ENCODE results near the gene PIM2. TPM values are rescaled to one million over a fixed set of nuclear protein-coding genes. Genes with fewer than 3 reads are reported as not detected.

Gene PIM2
- total RNA-seq, 4 donors from 2014 or later, result 4.7 to 7.4 (median 7.0) TPM

DNA sequence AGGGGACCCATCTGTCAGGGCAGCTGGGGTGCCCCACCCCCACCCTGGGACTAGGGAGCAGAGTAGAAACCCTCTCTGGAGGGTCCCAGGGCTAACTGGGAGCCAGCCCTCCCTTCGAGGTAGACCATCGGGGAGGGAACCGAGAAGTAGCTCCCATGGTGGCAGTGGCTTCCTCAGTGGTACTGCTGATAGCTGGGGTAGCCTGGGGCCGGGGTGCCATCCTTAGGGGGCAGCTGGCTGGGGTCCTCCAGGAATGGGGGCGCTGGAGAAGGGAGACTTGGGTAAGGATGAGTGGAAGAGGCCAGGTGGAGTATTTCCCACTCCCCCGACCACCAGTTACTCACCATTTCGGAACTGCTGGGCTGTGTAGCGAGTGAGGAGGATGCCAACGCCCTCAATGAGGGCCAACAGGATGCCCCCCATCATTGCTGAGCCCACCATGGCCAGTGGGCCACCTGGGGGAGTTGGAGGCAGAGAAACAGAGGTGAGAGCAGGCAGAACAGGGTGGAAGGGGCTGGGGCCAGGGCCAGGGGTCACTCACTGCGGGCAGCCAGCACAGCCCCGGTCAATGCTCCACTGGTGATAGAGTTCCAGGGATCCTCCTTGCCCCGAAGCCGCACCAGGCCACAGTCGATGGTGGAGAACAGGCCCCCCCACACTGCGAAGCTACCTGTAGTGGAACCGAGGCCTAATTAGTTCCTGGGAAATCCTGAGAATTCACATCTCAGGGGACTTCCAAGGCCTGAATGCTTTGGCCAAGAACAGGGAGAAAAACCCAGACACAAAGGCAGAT lies 25.1 kb downstream of the PIM2 start:
- Histone ChIP-seq H3K4me1 (peaks cover 0 to 34% (median 0%) of the 10 kb centered on the region in 3 donors), H3K27ac (no peak overlapping the region), H3K36me3 (peaks cover 0 to 17% of the 10 kb centered on the region in 2 donors), H3K9me3 (no peaks in the 10 kb centered on the region), H3K27me3 (no peaks in the 10 kb centered on the region), H3K4me3 (no peak overlapping the region)
- WGBS, 2 donors (ENCODE audit: low coverage in 1 of 2), result 100% methylated on average over 3 of the region's 16 CpGs; no CpG with 5 or more reads in 1 of the 2 donors
- ATAC-seq, result no peak
- no peak for TF ChIP-seq POLR2AphosphoS5 (IDR thresholded peaks at IDR 0.05)
- no peak for TF ChIP-seq POLR2A (IDR thresholded peaks at IDR 0.05)
- TF ChIP-seq, protein P1, sequence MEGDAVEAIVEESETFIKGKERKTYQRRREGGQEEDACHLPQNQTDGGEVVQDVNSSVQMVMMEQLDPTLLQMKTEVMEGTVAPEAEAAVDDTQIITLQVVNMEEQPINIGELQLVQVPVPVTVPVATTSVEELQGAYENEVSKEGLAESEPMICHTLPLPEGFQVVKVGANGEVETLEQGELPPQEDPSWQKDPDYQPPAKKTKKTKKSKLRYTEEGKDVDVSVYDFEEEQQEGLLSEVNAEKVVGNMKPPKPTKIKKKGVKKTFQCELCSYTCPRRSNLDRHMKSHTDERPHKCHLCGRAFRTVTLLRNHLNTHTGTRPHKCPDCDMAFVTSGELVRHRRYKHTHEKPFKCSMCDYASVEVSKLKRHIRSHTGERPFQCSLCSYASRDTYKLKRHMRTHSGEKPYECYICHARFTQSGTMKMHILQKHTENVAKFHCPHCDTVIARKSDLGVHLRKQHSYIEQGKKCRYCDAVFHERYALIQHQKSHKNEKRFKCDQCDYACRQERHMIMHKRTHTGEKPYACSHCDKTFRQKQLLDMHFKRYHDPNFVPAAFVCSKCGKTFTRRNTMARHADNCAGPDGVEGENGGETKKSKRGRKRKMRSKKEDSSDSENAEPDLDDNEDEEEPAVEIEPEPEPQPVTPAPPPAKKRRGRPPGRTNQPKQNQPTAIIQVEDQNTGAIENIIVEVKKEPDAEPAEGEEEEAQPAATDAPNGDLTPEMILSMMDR (IDR thresholded peaks at IDR 0.05), result no peak
- no peak for TF ChIP-seq EP300 (IDR thresholded peaks at IDR 0.05)

DNA sequence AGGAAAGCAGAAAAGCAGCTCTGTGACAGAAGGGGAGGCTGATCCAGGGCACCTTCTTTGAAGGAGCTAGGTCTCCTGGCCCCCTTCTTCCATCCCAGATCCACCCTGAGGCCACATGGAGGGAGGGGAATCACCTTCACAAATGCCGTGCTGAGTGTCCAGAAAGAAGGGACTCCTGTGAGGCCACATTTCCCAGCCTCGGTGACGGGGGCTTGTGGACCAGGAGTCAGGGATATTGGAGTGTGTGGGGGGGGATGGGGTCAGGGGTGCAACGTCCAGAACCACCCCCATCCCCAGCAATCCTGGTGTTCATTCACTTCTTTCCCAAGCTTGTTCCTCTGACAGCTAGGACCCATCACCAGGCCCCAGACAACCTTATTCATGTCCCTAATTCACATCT lies 25.9 kb downstream of the PIM2 start:
- TF ChIP-seq, protein P1 (IDR thresholded peaks at IDR 0.05), result no peak
- no peak for TF ChIP-seq EP300 (IDR thresholded peaks at IDR 0.05)
- no peak for TF ChIP-seq POLR2AphosphoS5 (IDR thresholded peaks at IDR 0.05)
- Histone ChIP-seq H3K4me3 (no peak overlapping the region), H3K27ac (no peak overlapping the region), H3K27me3 (no peaks in the 10 kb centered on the region), H3K36me3 (peaks cover 0 to 17% of the 10 kb centered on the region in 2 donors), H3K4me1 (peaks cover 0 to 29% (median 0%) of the 10 kb centered on the region in 3 donors), H3K9me3 (no peaks in the 10 kb centered on the region)
- no peak for ATAC-seq
- WGBS, 2 donors (ENCODE audit: low coverage in 1 of 2), result 43% methylated on average over 2 of the region's 4 CpGs; no CpG with 5 or more reads in 1 of the 2 donors

DNA sequence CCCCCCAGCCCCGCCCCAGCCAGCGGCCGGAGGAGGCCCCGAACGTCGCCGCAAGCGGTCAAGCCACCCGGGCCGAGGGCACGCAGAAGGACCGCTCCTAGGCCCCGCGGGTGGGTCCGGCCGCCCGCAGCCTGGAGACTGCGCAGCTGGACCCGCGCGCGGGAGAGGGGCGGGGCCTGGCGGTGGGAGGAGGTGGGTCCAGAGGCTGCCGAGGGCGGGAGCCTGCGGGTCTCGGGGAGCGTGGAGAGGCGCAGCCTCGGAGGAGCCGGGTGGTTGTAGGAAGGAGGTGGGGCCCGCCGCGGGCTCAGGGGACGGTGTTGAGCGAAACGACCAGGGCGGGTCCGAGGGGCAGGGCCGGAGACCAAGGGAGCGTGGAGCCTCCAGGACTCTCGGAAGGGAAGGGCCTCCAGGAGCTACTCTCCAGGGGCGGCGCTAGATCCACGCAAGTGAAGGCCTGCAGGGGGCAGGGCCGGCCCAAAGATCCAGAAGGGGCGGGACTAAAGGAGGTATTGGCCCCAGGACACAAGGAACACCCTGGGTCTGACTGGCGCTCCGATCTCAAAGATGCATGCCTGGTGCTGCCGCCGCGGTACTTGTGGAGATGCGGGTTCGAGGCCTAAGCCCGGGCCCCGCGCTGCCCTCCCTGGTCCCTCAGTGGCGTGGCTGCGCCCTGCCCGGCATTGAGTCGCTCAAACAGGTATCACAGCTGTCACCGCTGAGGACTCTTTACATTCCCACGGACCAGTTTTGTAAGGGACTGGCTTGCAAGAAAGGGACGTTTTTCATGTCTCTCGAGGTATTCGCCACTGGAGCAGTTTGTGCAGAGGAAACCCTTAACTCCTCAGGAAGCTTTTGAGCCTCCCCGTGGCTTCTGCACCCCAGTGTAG lies 27.2 kb downstream of the PIM2 start:
- H3K27ac ChIP-seq, result peak overlapping the region; percentile 74 to 87 (median 84)
- peak overlapping the region; percentile 75 to 81 for H3K4me3 ChIP-seq
- peaks cover 0 to 17% of the 10 kb centered on the region in 2 donors for H3K36me3 ChIP-seq
- H3K4me1 ChIP-seq, result peaks cover 0 to 26% (median 0%) of the 10 kb centered on the region in 3 donors
- WGBS, 2 donors (ENCODE audit: low coverage in 1 of 2), result no CpG with 5 or more reads among the region's 68 CpGs
- peak; percentile 95 for ATAC-seq
- H3K9me3 ChIP-seq, result no peaks in the 10 kb centered on the region
- H3K27me3 ChIP-seq, result no peaks in the 10 kb centered on the region
- TF ChIP-seq, protein P1 (IDR thresholded peaks at IDR 0.05), result peak in 3 of 4 experiments; percentile 35 to 65 (median 55)
- TF ChIP-seq POLR2A (IDR thresholded peaks at IDR 0.05), result peak; percentile 49 to 65
- TF ChIP-seq POLR2AphosphoS5 (IDR thresholded peaks at IDR 0.05), result peak; percentile 6
- TF ChIP-seq EP300 (IDR thresholded peaks at IDR 0.05), result no peak

DNA sequence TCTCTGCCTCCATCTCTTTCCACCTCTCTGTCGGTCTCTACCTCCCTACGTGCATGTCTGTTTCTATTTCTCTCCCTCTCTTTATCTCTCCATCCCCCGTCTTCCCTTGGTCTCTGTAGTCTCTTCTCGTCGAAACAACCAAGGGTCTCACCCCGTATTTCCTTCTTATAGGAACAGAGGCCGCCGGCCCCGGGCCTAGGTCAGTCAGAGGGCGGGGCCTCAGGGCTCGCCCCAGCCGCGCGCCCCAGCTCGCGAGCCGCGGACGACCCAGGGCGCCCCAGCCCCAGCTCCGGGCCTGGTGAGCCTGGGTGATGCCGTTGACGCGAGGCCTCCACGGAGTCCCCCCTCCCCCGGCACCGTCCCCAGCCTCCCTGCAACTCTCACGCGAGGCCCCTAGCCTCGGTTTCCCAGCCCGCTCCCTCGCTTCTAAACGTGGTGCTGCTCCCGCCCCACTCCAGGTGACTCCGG lies 27.9 kb downstream of the PIM2 start:
- Histone ChIP-seq H3K27ac (peak overlapping the region; percentile 74 to 87 (median 84)), H3K4me3 (peak overlapping the region; percentile 75 to 81), H3K36me3 (peaks cover 0 to 17% of the 10 kb centered on the region in 2 donors), H3K9me3 (no peaks in the 10 kb centered on the region), H3K27me3 (no peaks in the 10 kb centered on the region), H3K4me1 (peaks cover 0 to 19% (median 0%) of the 10 kb centered on the region in 3 donors)
- WGBS, 2 donors (ENCODE audit: low coverage in 1 of 2), result 0 to 45% methylated on average over 3 to 4 of the region's 35 CpGs
- peak; percentile 49 for ATAC-seq
- TF ChIP-seq POLR2AphosphoS5 (IDR thresholded peaks at IDR 0.05) (no peak), POLR2A (IDR thresholded peaks at IDR 0.05) (no peak), EP300 (IDR thresholded peaks at IDR 0.05) (no peak)
- TF ChIP-seq, protein P1 (IDR thresholded peaks at IDR 0.05), result no peak

Data from gastroesophageal sphincter (tissue), 4 donors.